Muscle of arm (tissue), 14 donors: ENCODE data around the gene SLC5A7. TPM values are rescaled to one million over a fixed set of nuclear protein-coding genes. Genes with fewer than 3 reads are reported as not detected.

ENCODE experiments used
- DNase-seq: peaks from one replicate; pipeline ENCODE4 v3.0.0-alpha.2; 2013
- long read RNA-seq, 11 donors: transcript quantifications; one replicate each; lab custom pipeline, GENCODE V29; 2026
- polyA plus RNA-seq, 12 donors: library from polyadenylated mRNA; unstranded; fragments of 120-200 nt; gene quantifications; one replicate each; pipeline ENCODE4 v1.2.1, GENCODE V29; 2013; ENCODE audit not compliant: insufficient read length in 12 of 12

SLC5A7 gene
- polyA plus RNA-seq: under 1 TPM in 10 of 12 donors, not detected in 2; 0.05 to 0.44 (median 0.14) TPM
- long read RNA-seq, donor 1: 0 reads
- long read RNA-seq, donor 2: 0 reads
- long read RNA-seq, donor 3: 0 reads
- long read RNA-seq, donor 4: 0 reads
- long read RNA-seq, donor 5: 0 reads
- long read RNA-seq, donor 6: 0 reads
- long read RNA-seq, donor 7: 0 reads
- long read RNA-seq, donor 8: 0 reads
- long read RNA-seq, donor 9: 0 reads
- long read RNA-seq, donor 10: 0 reads
- long read RNA-seq, donor 11: 0 reads

GRCh38 chr2:107986278-107987217 is at the start of gene SLC5A7:
TSS of gene SLC5A7 (plus strand) at chr2:107986524. CDS start at chr2:107988156, 1,632 bp downstream.
- DNase-seq: no peak

- no peak for DNase-seq
Measured at GRCh38 chr2:107961395-107961794, 24.9 kb upstream of the SLC5A7 start.

- DNase-seq: no peak
Measured at GRCh38 chr2:107964185-107964584, 22.1 kb upstream of the SLC5A7 start.

GRCh38 chr2:107984707-107985106 is 1.6 kb upstream of the SLC5A7 start:
- no peak for DNase-seq

GRCh38 chr2:107988108-107988507 is 1.8 kb downstream of the SLC5A7 start:
- DNase-seq: no peak

GRCh38 chr2:107989445-107989844 is 3.1 kb downstream of the SLC5A7 start:
- DNase-seq: no peak

- DNase-seq: no peak
Measured at GRCh38 chr2:107990718-107991117, 4.4 kb downstream of the SLC5A7 start.

- DNase-seq: no peak
Measured at GRCh38 chr2:107992069-107992468, 5.7 kb downstream of the SLC5A7 start.

GRCh38 chr2:107999158-107999557 is 12.8 kb downstream of the SLC5A7 start:
- DNase-seq: no peak

- DNase-seq: no peak
Measured at GRCh38 chr2:108010912-108011591, 24.7 kb downstream of the SLC5A7 start.

- DNase-seq: no peak
Measured at GRCh38 chr2:108013305-108013704, 27.0 kb downstream of the SLC5A7 start.

GRCh38 chr2:108022628-108023027 is 36.3 kb downstream of the SLC5A7 start:
- DNase-seq: no peak

GRCh38 chr2:108023776-108024175 is 37.5 kb downstream of the SLC5A7 start:
- DNase-seq: no peak

GRCh38 chr2:108026092-108026794 is 39.9 kb downstream of the SLC5A7 start:
- DNase-seq: no peak

- DNase-seq: no peak
Measured at GRCh38 chr2:108029496-108029895, 43.2 kb downstream of the SLC5A7 start.

- DNase-seq: no peak
Measured at GRCh38 chr2:108029912-108030311, 43.6 kb downstream of the SLC5A7 start.

- no peak for DNase-seq
Measured at GRCh38 chr2:108031471-108031941, 45.2 kb downstream of the SLC5A7 start.

- no peak for DNase-seq
Measured at GRCh38 chr2:108034843-108035242, 48.5 kb downstream of the SLC5A7 start.

GRCh38 chr2:108048752-108049151 is 62.4 kb downstream of the SLC5A7 start:
- no peak for DNase-seq

GRCh38 chr2:108058576-108059137 is 72.3 kb downstream of the SLC5A7 start:
- DNase-seq: no peak

GRCh38 chr2:108061439-108062042 is 75.2 kb downstream of the SLC5A7 start:
- no peak for DNase-seq
